ENCODE results near the gene ZNF74.
"Not testable (repeated sequence)": the region's sequence is repeated elsewhere in the genome, so short reads cannot be mapped to it uniquely, and the experiment has no call there.

The ZNF74 gene

DNA sequence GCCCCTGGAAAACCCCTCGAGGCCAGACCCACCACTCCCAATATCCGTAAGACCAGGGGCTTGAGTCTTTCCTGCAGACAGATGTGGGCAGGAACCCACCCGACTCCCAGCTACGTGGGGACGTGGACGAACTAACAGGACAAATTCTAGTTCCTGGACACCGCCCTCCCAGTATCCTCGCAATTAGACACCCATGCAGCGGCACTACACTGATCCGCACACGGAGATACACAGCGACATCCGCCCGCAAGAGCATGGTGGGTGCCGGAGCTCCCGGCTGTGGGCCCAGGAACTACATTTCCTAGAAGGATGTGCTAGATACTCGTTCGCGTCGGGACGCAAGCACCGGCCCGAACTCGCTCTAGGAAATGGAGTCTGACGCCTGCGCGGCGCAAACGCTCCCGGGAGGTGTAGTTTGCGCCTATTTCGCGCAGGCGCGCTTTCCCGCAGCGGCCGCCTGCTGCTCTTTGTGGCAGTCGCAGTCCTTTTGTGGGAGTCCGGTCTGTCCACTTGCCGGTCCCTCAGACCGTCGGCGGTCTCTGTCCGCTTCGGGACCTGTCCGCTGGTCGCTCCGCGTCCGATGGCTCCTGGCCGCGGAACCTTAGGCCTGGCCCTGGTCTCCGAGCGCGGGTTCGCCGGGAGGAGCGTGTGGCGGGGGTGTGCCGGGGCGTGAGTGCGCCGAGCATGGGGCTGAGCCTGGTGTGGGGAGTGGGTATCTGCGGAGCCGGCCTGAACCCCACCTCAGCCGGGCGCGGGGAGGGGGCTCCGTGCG, at the start of gene ZNF74:
Gene ZNF74, plus strand, starts transcription at position 447 of the 772 bp plus-strand sequence. CDS start 478 bp downstream, outside the sequence.
- DNase-seq (ENCODE audit: low spot score): peak; percentile 51

DNA sequence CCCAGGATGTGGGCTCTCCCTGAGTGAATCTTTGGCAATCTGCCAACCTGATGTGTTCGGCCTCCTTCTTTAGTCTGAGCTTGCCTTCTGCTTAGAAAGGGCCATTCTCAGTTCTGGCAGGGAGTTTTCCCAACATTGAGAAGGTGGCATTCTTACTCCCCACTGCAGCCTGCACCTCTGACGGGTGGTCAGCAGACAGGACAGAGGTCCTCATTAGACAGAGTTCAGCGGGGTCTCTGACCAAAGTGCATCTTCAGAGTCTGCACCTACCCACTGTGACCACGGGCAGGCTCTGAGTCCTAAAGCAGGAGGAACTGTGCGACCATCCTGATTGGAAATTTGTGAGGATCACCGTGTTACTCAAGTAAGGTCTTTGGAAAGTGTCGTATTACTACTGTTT, 47.4 kb upstream of the ZNF74 start:
- DNase-seq (ENCODE audit: low spot score): not testable (repeated sequence)

GRCh38 chr22:20352536-20352935, 41.4 kb upstream of the ZNF74 start:
- DNase-seq (ENCODE audit: low spot score): not testable (repeated sequence)

DNA sequence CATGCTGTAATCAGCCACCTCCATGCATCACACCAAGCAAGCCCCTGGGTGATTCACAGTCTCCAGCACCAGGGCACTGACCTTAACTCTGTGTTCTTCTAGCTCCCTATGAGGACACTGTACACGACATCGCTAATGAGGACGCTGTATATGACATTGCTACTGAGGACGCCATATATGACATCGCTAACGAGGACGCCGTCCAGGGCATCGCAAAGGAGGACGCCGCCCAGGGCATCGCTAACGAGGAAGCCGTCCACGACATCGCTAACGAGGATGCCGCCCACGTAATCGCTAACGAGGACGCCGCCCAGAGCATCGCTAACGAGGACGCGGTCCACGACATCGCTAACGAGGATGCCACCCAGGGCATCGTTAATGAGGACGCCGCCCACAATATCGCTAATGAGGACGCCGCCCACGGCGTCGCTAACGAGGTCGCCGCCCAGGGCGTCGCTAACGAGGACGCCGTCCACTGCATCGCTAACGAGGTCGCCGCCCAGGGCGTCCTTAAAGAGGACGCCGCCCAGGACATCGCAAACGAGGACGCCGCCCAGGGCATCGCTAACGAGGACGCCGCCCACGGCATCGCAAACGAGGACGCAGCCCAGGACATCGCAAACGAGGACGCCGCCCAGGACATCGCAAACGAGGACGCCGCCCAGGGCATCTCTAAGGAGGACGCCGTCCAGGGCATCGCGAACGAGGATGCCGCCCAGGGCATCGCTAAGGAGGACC, 39.5 kb upstream of the ZNF74 start:
- no peak for DNase-seq (ENCODE audit: low spot score)

DNA sequence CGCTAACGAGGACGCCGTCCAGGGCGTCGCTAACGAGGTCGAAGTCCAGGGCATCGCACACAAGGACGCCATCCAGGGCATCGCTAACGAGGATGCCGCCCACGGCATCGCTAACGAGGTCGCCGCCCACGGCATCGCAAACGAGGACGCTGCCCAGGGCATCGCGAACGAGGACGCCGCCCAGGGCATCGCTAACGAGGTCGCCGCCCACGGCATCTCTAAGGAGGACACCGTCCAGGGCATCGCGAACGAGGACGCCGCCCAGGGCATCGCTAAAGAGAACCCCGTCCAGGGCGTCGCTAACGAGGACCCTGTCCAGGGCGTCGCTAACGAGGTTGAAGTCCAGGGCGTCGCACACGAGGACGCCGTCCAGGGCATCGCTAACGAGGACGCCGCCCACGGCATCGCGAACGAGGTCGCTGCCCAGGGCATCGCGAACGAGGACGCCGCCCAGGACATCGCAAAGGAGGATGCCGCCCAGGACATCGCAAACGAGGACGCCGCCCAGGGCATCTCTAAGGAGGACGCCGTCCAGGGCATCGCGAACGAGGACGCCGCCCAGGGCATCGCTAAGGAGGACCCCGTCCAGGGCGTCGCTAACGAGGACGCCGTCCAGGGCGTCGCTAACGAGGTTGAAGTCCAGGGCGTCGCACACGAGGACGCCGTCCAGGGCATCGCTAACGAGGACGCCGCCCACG, 37.9 kb upstream of the ZNF74 start:
- not testable (repeated sequence) for DNase-seq (ENCODE audit: low spot score)

DNA sequence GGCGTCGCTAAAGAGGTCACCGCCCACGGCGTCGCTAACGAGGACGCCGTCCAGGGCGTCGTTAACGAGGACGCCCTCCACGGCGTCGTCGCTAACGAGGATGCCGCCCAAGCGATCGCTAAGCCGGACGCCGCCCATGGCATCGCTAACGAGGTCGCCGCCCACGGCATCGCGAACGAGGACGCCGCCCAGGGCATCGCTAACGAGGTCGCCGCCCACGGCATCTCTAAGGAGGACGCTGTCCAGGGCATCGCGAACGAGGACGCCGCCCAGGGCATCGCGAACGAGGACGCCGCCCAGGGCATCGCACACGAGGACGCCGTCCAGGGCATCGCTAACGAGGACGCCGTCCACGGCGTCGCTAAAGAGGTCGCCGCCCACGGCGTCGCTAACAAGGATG, 37.0 kb upstream of the ZNF74 start:
- DNase-seq (ENCODE audit: low spot score): not testable (repeated sequence)

- DNase-seq (ENCODE audit: low spot score): not testable (repeated sequence)
Measured at GRCh38 chr22:20357967-20358366, 36.0 kb upstream of the ZNF74 start.

DNA sequence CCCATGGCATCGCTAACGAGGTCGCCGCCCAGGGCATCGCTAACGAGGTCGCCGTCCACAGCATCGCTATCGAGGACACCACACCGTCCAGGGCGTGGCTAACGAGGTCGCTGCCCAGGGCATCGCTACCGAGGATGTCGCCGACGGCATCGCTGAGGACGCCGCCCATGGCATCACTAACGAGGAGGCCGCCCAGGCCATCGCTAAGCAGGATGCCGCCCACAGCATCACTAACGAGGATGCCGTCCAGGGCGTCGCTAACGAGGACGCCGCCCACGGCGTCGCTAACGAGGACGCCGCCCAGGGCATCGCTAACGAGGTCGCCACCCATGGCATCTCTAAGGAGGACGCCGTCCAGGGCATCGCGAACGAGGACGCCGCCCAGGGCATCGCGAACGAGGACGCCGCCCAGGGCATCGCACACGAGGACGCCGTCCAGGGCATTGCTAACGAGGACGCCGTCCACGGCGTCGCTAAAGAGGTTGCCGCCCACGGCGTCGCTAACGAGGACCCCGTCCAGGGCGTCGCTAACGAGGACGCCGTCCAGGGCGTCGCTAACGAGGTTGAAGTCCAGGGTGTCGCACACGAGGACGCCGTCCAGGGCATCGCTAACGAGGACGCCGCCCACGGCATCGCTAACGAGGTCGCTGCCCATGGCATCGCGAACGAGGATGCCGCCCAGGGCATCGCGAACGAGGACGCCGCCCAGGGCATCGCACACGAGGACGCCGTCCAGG, 35.3 kb upstream of the ZNF74 start:
- DNase-seq (ENCODE audit: low spot score): not testable (repeated sequence)

DNA sequence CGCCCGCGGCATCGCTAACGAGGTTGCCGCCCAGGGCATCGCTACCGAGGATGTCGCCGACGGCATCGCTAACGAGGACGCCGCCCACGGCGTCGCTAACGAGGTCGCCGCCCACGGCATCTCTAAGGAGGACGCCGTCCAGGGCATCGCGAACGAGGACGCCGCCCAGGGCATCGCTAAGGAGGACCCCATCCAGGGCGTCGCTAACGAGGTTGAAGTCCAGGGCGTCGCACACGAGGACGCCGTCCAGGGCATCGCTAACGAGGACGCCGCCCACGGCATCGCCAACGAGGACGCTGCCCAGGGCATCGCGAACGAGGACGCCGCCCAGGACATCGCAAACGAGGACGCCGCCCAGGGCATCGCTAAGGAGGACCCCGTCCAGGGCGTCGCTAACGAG, 33.7 kb upstream of the ZNF74 start:
- DNase-seq (ENCODE audit: low spot score): not testable (repeated sequence)

DNA sequence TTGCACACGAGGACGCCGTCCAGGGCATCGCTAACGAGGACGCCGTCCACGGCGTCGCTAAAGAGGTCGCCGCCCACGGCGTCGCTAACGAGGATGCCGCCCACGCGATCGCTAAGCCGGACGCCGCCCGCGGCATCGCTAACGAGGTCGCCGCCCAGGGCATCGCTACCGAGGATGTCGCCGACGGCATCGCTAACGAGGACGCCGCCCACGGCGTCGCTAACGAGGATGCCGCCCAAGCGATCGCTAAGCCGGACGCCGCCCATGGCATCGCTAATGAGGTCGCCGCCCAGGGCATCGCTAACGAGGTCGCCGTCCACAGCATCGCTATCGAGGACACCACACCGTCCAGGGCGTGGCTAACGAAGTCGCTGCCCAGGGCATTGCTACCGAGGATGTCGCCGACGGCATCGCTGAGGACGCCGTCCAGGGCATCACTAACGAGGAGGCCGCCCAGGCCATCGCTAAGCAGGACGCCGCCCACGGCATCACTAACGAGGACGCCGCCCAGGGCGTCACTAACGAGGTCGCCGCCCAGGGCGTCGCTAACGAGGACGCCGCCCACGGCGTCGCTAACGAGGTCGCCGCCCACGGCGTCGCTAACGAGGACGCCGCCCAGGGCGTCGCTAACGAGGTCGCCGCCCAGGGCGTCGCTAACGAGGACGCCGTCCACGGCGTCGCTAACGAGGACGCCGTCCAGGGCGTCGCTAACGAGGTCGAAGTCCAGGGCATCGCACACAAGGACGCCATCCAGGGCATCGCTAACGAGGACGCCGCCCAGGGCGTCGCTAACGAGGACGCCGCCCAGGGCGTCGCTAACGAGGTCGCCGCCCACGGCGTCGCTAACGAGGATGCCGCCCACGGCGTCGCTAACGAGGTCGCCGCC, 32.8 kb upstream of the ZNF74 start:
- not testable (repeated sequence) for DNase-seq (ENCODE audit: low spot score)

DNA sequence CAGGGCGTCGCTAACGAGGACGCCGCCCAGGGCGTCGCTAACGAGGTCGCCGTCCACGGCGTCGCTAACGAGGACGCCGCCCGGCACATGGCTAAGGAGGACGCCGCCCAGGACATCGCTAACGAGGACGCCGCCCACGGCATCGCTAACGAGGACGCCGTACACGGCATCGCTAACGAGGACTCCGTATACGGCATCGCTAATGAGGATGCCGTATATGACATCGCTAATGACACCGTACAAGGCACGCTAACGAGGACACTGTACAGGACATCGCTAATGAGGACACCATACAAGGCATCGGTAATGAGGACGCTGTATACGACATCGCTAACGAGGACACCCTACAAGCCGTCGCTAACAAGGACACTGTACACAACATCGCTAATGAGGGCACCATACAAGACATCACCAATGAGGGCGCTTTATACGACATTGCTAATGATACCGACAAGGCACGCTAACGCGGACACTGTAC, 32.2 kb upstream of the ZNF74 start:
- DNase-seq (ENCODE audit: low spot score): not testable (repeated sequence)

DNA sequence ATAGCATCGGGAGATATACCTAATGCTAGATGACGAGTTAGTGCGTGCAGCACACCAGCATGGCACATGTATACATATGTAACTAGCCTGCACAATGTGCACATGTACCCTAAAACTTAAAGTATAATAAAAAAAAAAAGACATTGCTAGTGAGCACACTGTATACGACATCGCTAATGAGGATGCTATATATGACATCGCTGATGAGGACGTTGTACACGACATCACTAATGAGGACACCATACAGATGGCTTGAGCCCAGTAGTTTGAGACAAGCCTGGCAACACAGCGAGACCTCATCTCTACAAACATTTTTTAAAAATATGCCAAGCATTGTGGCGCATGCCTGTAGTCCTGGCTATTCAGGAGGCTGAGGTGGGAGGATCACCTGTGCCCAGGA, 31.5 kb upstream of the ZNF74 start:
- DNase-seq (ENCODE audit: low spot score): not testable (repeated sequence)

DNA sequence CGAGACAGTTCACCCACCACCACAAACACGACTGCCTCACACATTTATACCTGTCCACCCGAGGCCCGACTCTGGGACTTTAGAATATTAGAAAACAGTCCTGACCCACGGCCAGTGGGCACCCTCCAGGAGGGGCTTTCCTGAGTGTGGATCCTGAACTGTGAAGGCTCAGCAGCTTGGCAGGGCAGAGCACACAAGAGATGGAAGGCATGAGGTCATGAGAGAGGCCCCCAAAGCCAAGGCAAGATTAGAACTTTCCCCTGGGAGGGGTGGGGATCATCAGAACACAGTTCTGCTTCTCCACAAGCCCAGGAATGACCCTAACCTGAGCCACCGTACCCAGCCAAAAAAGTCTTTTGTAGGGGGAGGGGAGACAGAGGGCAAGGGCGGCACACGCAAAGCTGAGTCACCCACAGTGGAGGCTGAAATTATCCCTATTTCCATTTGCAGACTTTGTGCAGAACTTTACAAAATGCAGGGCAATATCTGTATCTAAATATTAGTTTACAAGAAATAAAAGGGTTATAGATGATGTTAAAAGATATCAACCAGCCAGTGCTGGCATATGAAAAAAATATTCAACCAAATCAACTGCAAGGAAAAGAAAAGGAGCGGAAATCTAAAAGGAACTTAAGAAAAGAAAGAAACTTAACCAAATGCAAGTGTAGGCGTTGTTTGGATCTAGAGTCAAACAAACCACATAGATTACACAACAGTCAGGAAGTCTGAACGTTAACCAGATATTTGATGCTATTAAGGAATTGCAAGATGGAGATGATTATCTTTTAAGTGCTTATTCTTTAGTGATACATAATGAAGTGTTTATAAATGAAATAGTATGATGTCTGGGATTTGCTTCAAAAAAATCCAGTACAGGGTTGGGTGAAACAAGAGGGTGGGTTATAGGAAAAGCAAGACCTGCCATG, 29.4 kb upstream of the ZNF74 start:
- not testable (repeated sequence) for DNase-seq (ENCODE audit: low spot score)

- not testable (repeated sequence) for DNase-seq (ENCODE audit: low spot score)
Measured at GRCh38 chr22:20366841-20367240, 27.1 kb upstream of the ZNF74 start.

DNA sequence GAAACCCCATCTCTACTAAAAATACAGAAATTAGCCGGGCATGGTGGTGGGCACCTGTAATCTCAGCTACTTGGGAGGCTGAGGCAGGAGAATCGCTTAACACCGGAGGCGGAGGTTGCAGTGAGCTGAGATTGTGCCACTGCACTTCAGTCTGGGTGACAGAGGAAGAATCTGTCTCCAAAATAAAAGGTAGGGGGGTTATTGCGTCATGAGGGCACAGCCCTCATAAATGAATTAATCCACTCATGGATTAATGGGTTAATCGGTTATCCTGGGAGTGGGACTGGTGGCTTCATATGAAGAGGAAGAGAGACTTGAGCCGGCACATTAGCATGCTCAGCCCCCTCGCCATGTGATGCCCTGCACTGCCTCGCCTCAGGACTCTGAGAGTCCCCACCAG, 25.1 kb upstream of the ZNF74 start:
- DNase-seq (ENCODE audit: low spot score): not testable (repeated sequence)

GRCh38 chr22:20371687-20372086, 22.3 kb upstream of the ZNF74 start:
- not testable (repeated sequence) for DNase-seq (ENCODE audit: low spot score)

DNA sequence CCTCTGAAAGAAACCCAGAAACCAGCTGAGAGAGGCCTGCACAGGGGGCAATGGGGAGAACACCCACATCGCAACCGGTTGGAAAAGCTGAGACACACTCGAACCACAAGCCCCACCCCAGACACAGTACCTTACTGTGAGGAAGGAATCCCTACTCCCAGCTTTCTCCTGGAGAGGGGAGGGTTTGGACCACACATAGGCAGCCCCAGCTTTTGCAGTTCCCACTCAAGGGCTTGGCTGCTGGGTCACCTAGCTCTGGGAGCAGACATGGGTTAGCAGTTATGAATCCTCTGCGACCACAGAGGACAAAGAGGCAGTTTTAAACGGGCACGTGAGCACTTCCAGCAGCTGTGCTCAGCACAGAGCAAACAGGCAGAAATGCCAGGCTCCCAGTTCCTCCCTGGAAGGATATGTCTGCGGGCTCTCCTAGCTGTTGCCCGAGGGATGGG, 21.5 kb upstream of the ZNF74 start:
- DNase-seq (ENCODE audit: low spot score): not testable (repeated sequence)

- not testable (repeated sequence) for DNase-seq (ENCODE audit: low spot score)
Measured at GRCh38 chr22:20373195-20373706, 20.7 kb upstream of the ZNF74 start.

DNA sequence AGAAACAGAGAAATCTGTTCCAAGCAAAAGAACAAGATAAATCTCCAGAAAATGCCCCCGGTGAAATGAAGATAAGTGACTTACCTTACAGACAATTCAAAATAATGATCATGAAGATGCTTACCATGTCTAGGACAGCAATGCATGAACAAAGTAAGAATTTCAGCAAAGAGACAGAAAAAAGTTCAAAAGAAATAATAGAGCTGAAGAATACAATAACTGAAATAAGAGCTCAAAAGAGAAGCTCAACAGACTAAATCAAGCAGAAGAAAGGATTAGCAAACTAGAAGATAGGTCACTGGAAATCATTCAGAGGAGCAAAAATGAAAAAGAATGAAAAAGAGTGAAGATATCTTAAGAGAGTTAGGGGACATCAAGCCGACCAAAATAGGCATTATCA, 19.8 kb upstream of the ZNF74 start:
- DNase-seq (ENCODE audit: low spot score): not testable (repeated sequence)
